CD4-positive, alpha-beta T cell treated with Interleukin-4 for 4 hours (primary cell): ENCODE measurements around the gene EMC8.
"Not testable (repeated sequence)": the region's sequence is repeated elsewhere in the genome, so short reads cannot be mapped to it uniquely, and the experiment has no call there.

Experiments used
- DNase-seq: peaks from one replicate; pipeline ENCODE4 v3.0.0-alpha.2; 2020

The EMC8 gene

GRCh38 chr16:85799497-85800320, at the start of gene EMC8, which contains the start of gene COX4I1:
TSS of gene EMC8 (minus strand) at chr16:85799544. CDS start at chr16:85799295, 249 bp downstream.
TSS of gene COX4I1 (plus strand) at chr16:85799695. CDS start at chr16:85801206, 1,511 bp downstream.
- DNase-seq: peak; percentile 91

- no peak for DNase-seq
These were observed 49.6 kb upstream of the EMC8 start for GRCh38 chr16:85848986-85849385.

- no peak for DNase-seq
These were observed 48.6 kb upstream of the EMC8 start for GRCh38 chr16:85847681-85848601.

GRCh38 chr16:85847036-85847435, 47.7 kb upstream of the EMC8 start:
- no peak for DNase-seq

GRCh38 chr16:85846461-85846860, 47.1 kb upstream of the EMC8 start:
- no peak for DNase-seq

- DNase-seq: no peak
These were observed 45.9 kb upstream of the EMC8 start for GRCh38 chr16:85845266-85845665.

GRCh38 chr16:85844786-85845185, 45.4 kb upstream of the EMC8 start:
- DNase-seq: no peak

- no peak for DNase-seq
These were observed 44.8 kb upstream of the EMC8 start for GRCh38 chr16:85844169-85844481.

GRCh38 chr16:85843471-85844168, 44.3 kb upstream of the EMC8 start:
- no peak for DNase-seq

GRCh38 chr16:85842848-85843247, 43.5 kb upstream of the EMC8 start:
- no peak for DNase-seq

- DNase-seq: no peak
These were observed 43.1 kb upstream of the EMC8 start for GRCh38 chr16:85842435-85842834.

GRCh38 chr16:85840801-85841200, 41.5 kb upstream of the EMC8 start:
- no peak for DNase-seq

- DNase-seq: no peak
These were observed 41.1 kb upstream of the EMC8 start for GRCh38 chr16:85840395-85840794.

- no peak for DNase-seq
These were observed 40.4 kb upstream of the EMC8 start for GRCh38 chr16:85839681-85840240.

GRCh38 chr16:85838876-85839585, 39.7 kb upstream of the EMC8 start:
- DNase-seq: no peak

- DNase-seq: no peak
These were observed 39.0 kb upstream of the EMC8 start for GRCh38 chr16:85838381-85838780.

- not testable (repeated sequence) for DNase-seq
These were observed 38.3 kb upstream of the EMC8 start for GRCh38 chr16:85837654-85838053.

- DNase-seq: no peak
These were observed 37.6 kb upstream of the EMC8 start for GRCh38 chr16:85836706-85837582.

- no peak for DNase-seq
These were observed 36.8 kb upstream of the EMC8 start for GRCh38 chr16:85835956-85836705.

GRCh38 chr16:85835227-85835751, 35.9 kb upstream of the EMC8 start:
- DNase-seq: no peak
